NAMALWA (cell line): ENCODE measurements around the gene MEGF11.
"Not testable (repeated sequence)": the region's sequence is repeated elsewhere in the genome, so short reads cannot be mapped to it uniquely, and the experiment has no call there.

Experiments used
- DNase-seq: peaks from one replicate; pipeline ENCODE4 v3.0.0-alpha.2; 2015; ENCODE audit warnings: low spot score

MEGF11 gene

GRCh38 chr15:65883571-65883970 is 370.0 kb downstream of the MEGF11 start:
- DNase-seq = no peak

- DNase-seq = peak; percentile 79
These were observed 371.6 kb downstream of the MEGF11 start for GRCh38 chr15:65881766-65882434.

GRCh38 chr15:65877749-65878148 is 375.8 kb downstream of the MEGF11 start:
- no peak for DNase-seq

GRCh38 chr15:65875458-65875857 is 378.1 kb downstream of the MEGF11 start:
- no peak for DNase-seq

- no peak for DNase-seq
These were observed 380.3 kb downstream of the MEGF11 start for GRCh38 chr15:65873256-65873655.

GRCh38 chr15:65872596-65872995 is 381.0 kb downstream of the MEGF11 start:
- not testable (repeated sequence) for DNase-seq

- DNase-seq = not testable (repeated sequence)
These were observed 381.7 kb downstream of the MEGF11 start for GRCh38 chr15:65871886-65872285.

GRCh38 chr15:65870889-65871533 is 382.5 kb downstream of the MEGF11 start:
- peak; percentile 82 for DNase-seq

- peak; percentile 54 for DNase-seq
These were observed 383.3 kb downstream of the MEGF11 start for GRCh38 chr15:65869954-65870871.

- peak; percentile 98 for DNase-seq
These were observed 384.2 kb downstream of the MEGF11 start, which contains the start of gene RAB11A for GRCh38 chr15:65869126-65869953. TSS of gene RAB11A (plus strand) at chr15:65869491. CDS start at chr15:65869586, 95 bp downstream.

- DNase-seq = no peak
These were observed 384.9 kb downstream of the MEGF11 start for GRCh38 chr15:65868546-65869125.

- DNase-seq = not testable (repeated sequence)
These were observed 385.6 kb downstream of the MEGF11 start for GRCh38 chr15:65867933-65868332.

- no peak for DNase-seq
These were observed 386.3 kb downstream of the MEGF11 start for GRCh38 chr15:65867244-65867643.

- peak; percentile 52 for DNase-seq
These were observed 390.4 kb downstream of the MEGF11 start for GRCh38 chr15:65863106-65863505.

GRCh38 chr15:65862682-65863081 is 390.9 kb downstream of the MEGF11 start:
- peak; percentile 94 for DNase-seq

GRCh38 chr15:65857718-65858402 is 395.7 kb downstream of the MEGF11 start:
- DNase-seq = no peak

GRCh38 chr15:65856821-65857455 is 396.6 kb downstream of the MEGF11 start:
- peak; percentile 89 for DNase-seq

GRCh38 chr15:65851981-65852380 is 401.6 kb downstream of the MEGF11 start:
- DNase-seq = no peak

GRCh38 chr15:65847989-65848388 is 405.6 kb downstream of the MEGF11 start:
- DNase-seq = no peak
